SU-DHL-6 (cell line): ENCODE results near the gene SIK3.

Experiments used
- H2AFZ ChIP-seq: fragments of 200-600 bp; sonication (generic); 2 replicates; pipeline ENCODE4 v1.6.1; 2014; ENCODE audit warnings: low read depth, mild to moderate bottlenecking, moderate library complexity, mixed read lengths, antibody characterized with exemption, low read length; ENCODE audit not compliant: severe bottlenecking
- H3F3A ChIP-seq: fragments of 200-600 bp; shearing (Covaris generic); 2 replicates; pipeline ENCODE4 v1.6.0; 2016; ENCODE audit warnings: antibody characterized with exemption, mild to moderate bottlenecking; ENCODE audit not compliant: insufficient read depth
- H3K27ac ChIP-seq: fragments of 200-600 bp; sonication (generic); 2 replicates; pipeline ENCODE4 v1.5.1; 2016; ENCODE audit warnings: low read depth, mild to moderate bottlenecking, low read length, moderate library complexity, mixed read lengths
- H3K27me3 ChIP-seq: fragments of 200-600 bp; sonication (generic), shearing (Covaris generic); 2 replicates; pipeline ENCODE4 v1.6.0; 2014; ENCODE audit warnings: mild to moderate bottlenecking, low read length
- H3K36me3 ChIP-seq: fragments of 200-600 bp; sonication (generic); 2 replicates; pipeline ENCODE4 v1.6.1; 2014; ENCODE audit warnings: mild to moderate bottlenecking, low read length, mixed read lengths
- H3K4me2 ChIP-seq: fragments of 300-600, 200-600 bp; shearing (Covaris generic), sonication (generic); 2 replicates; pipeline ENCODE4 v1.6.0; 2014; ENCODE audit warnings: low read length, low read depth, mild to moderate bottlenecking; ENCODE audit not compliant: poor library complexity, severe bottlenecking
- H3K4me3 ChIP-seq: fragments of 200-600 bp; sonication (generic); 2 replicates; pipeline ENCODE4 v1.5.1; 2014; ENCODE audit warnings: antibody characterized with exemption, low read length, mild to moderate bottlenecking, mixed read lengths; ENCODE audit not compliant: insufficient read depth, poor library complexity, severe bottlenecking
- H3K79me2 ChIP-seq: fragments of 200-600 bp; sonication (generic); 2 replicates; pipeline ENCODE4 v1.6.1; 2014; ENCODE audit warnings: mild to moderate bottlenecking, low read length, moderate library complexity; ENCODE audit not compliant: insufficient read depth
- H3K9ac ChIP-seq: fragments of 200-600 bp; sonication (generic); 2 replicates; pipeline ENCODE4 v1.7.0; 2014; ENCODE audit warnings: mild to moderate bottlenecking, low read length
- H3K9me2 ChIP-seq: fragments of 200-600 bp; sonication (generic); replicated peaks from 2 replicates; pipeline ENCODE4 v1.6.1; 2014; ENCODE audit warnings: low read length; ENCODE audit not compliant: insufficient read depth
- H3K9me3 ChIP-seq: fragments of 200-600 bp; sonication (generic); 2 replicates; pipeline ENCODE4 v1.6.1; 2014; ENCODE audit warnings: low read length, mixed read lengths; ENCODE audit not compliant: insufficient read depth
- H4K20me1 ChIP-seq: fragments of 200-600 bp; sonication (generic); 2 replicates; pipeline ENCODE4 v1.6.1; 2014; ENCODE audit warnings: low read depth, mild to moderate bottlenecking, antibody characterized with exemption, low read length, moderate library complexity, mixed read lengths
- EZH2phosphoT487 ChIP-seq: fragments of 200-600 bp; sonication (generic), shearing (Covaris generic); conservative IDR thresholded peaks from 2 replicates; pipeline ENCODE4 v1.6.1; 2018; ENCODE audit warnings: mild to moderate bottlenecking, antibody characterized with exemption, low read length, moderate library complexity, mixed read lengths
- TF ChIP-seq, protein P1 (sequence below): fragments of 200-600 bp; sonication (generic); IDR thresholded peaks from one replicate; pipeline ENCODE4 v1.5.1; 2017; ENCODE audit warnings: antibody characterized with exemption, mild to moderate bottlenecking, low read length, moderate library complexity; ENCODE audit not compliant: insufficient read depth, poor library complexity, severe bottlenecking

Gene SIK3

DNA sequence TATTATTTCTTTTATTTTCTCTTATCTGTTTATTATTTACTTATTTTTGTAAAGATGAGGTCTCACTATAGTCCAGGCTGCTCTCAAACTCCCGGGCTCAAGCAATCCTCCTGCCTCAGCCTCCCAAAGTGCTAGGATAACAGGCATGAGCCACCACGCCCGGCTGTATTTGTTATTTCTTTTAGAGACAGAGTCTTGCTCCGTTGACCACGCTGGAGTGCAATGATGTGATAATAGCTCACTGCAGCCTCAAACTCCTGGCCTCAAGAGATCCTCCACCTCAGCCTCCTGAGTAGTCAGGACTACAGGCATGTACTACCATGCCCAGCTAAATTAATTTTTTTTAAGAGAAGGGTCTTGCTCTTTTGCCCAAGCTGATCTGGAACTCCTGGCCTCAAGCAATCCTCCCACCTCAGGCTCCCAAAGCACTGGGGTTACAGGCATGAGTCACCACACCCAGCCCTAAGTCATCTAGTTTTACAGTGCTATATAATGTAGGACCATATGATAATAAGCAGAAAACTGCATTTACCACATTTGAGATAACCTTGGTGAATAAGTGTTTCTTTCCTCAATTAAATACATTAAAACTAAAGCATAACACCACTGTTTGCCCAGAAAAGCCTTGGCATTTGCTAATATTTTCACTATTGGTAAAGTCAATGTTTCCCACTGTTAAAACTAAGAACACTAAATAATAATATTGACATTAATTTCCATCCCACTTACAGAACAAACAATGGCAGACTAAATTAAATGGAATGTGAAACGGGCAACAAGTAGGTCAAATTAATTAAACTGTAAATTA, 127.5 kb downstream of the SIK3 start:
- Histone ChIP-seq H4K20me1 (0 out of 2 replicates have a peak, but pooled peaks cover 3% of the 10 kb centered on the region), H3K27ac (no peak overlapping the region), H3F3A (no peaks in the 10 kb centered on the region), H3K9ac (no peak overlapping the region), H3K27me3 (no peaks in the 10 kb centered on the region), H3K79me2 (0 out of 2 replicates have a peak, but pooled peaks cover 4% of the 10 kb centered on the region), H3K4me3 (no peak overlapping the region), H2AFZ (no peak overlapping the region), H3K4me2 (no peak overlapping the region), H3K36me3 (no peaks in the 10 kb centered on the region), H3K9me2 (no peaks in the 10 kb centered on the region), H3K9me3 (no peaks in the 10 kb centered on the region)
- TF ChIP-seq, protein P1, sequence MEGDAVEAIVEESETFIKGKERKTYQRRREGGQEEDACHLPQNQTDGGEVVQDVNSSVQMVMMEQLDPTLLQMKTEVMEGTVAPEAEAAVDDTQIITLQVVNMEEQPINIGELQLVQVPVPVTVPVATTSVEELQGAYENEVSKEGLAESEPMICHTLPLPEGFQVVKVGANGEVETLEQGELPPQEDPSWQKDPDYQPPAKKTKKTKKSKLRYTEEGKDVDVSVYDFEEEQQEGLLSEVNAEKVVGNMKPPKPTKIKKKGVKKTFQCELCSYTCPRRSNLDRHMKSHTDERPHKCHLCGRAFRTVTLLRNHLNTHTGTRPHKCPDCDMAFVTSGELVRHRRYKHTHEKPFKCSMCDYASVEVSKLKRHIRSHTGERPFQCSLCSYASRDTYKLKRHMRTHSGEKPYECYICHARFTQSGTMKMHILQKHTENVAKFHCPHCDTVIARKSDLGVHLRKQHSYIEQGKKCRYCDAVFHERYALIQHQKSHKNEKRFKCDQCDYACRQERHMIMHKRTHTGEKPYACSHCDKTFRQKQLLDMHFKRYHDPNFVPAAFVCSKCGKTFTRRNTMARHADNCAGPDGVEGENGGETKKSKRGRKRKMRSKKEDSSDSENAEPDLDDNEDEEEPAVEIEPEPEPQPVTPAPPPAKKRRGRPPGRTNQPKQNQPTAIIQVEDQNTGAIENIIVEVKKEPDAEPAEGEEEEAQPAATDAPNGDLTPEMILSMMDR, result no peak
- no peak for TF ChIP-seq EZH2phosphoT487

DNA sequence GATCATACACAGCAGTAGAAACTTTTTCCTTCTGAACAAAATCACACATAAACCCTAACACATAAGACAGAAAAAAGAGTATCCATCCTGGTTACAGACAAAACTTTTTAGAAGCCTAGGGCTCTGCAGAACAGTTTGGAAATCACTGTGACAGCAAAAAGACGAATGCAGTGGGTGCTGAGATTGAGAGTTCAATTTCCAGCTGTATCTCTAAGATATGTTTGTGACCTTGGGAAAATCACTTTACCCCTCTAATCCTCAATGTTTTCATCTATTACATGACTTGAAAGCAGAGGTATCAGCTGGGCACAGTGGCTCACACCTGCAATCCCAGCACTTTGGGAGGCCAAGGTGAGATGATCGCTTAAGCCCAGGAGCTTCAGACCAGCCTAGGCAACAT, 128.5 kb downstream of the SIK3 start:
- H3K79me2 ChIP-seq, result 0 out of 2 replicates have a peak, but pooled peaks cover 4% of the 10 kb centered on the region

DNA sequence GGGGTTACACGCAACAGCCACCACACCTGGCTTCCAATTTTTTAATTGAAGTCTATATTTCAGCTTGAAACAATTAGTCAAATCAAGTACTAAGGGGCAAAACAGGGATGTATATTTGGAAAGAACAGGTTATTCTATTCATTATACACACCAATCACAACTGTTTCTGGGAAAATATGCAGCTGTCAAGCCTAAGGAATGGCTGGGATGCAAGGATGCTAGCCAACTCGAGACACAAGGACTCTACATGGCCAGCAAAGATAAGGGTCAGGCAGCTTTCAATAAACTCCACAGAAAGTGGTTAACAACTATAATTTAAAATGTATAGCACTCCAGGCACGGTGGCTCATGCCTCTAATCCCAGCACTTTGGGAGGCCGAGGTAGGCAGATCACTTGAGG, 134.0 kb downstream of the SIK3 start:
- H3K9me3 ChIP-seq, result no peaks in the 10 kb centered on the region
- no peak overlapping the region for H2AFZ ChIP-seq
- no peaks in the 10 kb centered on the region for H3K27me3 ChIP-seq
- no peak overlapping the region for H3K4me3 ChIP-seq
- 0 out of 2 replicates have a peak, but pooled peaks cover 7% of the 10 kb centered on the region for H4K20me1 ChIP-seq
- H3K79me2 ChIP-seq, result 0 out of 2 replicates have a peak, but pooled peaks cover 16% of the 10 kb centered on the region
- no peaks in the 10 kb centered on the region; the same call in 1 of the 2 replicates for H3F3A ChIP-seq
- no peaks in the 10 kb centered on the region for H3K9me2 ChIP-seq
- no peak for TF ChIP-seq EZH2phosphoT487
- TF ChIP-seq, protein P1, result no peak
- H3K27ac ChIP-seq, result no peak overlapping the region
- H3K36me3 ChIP-seq, result no peaks in the 10 kb centered on the region
- no peak overlapping the region for H3K4me2 ChIP-seq
- H3K9ac ChIP-seq, result no peak overlapping the region

More for the DNA sequence above, 128.5 kb downstream of the SIK3 start:
- H3K4me2 ChIP-seq, result no peak overlapping the region
- no peaks in the 10 kb centered on the region for H4K20me1 ChIP-seq
- H3K9me3 ChIP-seq, result no peaks in the 10 kb centered on the region
- TF ChIP-seq, protein P1, result no peak
- TF ChIP-seq EZH2phosphoT487, result no peak
- no peak overlapping the region for H3K4me3 ChIP-seq
- no peaks in the 10 kb centered on the region for H3K9me2 ChIP-seq
- no peak overlapping the region for H3K9ac ChIP-seq
- no peaks in the 10 kb centered on the region for H3K36me3 ChIP-seq
- no peak overlapping the region for H2AFZ ChIP-seq
- no peaks in the 10 kb centered on the region for H3F3A ChIP-seq
- no peaks in the 10 kb centered on the region for H3K27me3 ChIP-seq
- H3K27ac ChIP-seq, result no peak overlapping the region
